HG03135 (cell line): Measurements from ENCODE around the gene CYP4F11.
"Not testable (repeated sequence)": the region's sequence is repeated elsewhere in the genome, so short reads cannot be mapped to it uniquely, and the experiment has no call there.

Experiments used
- ATAC-seq: cut with Tn5 transposase; IDR thresholded peaks from one replicate; pipeline ENCODE4 v1.9.1; 2021; ENCODE audit warnings: mild to moderate bottlenecking, moderate library complexity; ENCODE audit not compliant: unreplicated experiment

Gene CYP4F11

DNA sequence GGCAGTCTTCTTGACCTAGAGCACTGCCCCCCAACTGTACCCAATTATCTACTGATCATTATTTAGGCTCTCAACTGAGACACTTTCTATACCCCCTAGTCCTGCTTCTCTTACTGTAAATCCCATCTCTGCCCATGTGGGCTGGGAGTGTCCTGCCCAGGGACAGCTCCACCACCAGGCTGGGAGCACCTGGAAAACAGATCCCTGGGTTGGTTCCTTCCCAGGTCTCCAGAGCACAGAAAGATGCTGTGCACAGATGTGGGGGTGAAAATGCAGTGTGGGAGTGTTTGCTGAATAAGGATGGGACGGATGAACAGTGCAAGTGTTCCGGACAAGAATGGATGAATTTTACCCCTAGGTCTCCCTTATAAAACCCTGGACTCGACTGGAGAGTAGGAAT lies 49.2 kb downstream of the CYP4F11 start:
- no peak for ATAC-seq

- ATAC-seq, result not testable (repeated sequence)
Measured at GRCh38 chr19:15883329-15883728, 51.0 kb downstream of the CYP4F11 start.

GRCh38 chr19:15874821-15875474 lies 59.4 kb downstream of the CYP4F11 start:
- no peak for ATAC-seq

DNA sequence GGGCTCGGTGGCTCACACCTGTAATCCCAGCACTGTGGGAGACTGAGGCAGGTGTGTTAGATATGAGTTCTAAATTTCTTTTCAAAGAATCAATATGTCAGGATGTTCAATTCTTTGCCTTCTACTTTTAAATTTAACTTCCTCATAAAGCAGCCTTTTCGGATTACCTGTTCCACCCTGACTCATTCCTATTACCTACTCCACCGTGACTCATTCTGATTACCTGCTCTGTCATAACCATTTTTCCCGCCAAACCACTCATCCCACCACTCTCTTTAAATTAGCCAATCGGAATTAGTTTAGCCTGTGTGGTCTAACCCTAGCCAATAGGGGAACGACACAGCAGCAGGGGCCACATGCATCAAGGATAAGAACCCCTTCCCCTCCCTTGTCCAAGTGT lies 60.6 kb downstream of the CYP4F11 start:
- ATAC-seq, result not testable (repeated sequence)

GRCh38 chr19:15871570-15871969 lies 62.8 kb downstream of the CYP4F11 start:
- ATAC-seq, result no peak

DNA sequence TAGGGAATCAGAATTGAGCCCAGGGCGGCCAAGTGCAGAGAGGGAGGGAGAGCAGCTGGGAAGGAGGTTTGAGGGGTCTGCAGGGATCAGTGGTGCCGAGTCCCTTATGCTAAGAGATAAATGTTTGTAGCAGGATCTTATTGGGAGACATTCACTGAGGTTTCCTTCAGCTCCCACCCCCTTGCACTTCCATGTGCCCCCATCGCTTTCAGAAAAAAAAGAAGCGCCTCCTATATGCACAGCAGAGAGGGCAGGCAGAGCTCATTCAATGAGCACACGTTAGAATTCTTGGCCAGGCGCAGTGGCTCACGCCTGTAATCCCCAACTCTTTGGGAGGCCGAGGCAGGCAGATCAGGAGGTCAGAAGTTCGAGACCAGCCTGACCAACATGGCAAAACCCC lies 64.5 kb downstream of the CYP4F11 start:
- no peak for ATAC-seq

DNA sequence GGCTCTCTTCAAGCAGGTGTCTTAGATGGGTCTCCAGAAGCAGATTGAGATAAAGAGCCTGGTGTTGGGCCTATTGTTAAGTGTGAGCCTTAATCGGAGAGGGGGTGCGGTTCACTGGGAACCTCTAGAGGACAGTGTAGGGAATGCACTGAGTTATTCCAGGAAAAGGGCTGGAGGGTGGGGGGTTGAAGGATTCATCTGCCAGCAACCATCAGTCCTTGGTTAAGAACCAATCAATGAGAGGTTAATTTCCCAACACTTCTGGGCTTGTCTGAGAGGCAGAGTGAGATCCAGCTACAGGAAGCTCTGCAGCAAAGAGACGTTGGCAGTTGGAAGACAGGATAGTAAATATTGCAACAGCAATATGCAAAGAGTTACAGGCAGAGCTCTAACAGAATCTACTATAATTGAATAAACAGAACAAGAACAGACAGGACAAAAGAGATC lies 65.2 kb downstream of the CYP4F11 start:
- no peak for ATAC-seq

DNA sequence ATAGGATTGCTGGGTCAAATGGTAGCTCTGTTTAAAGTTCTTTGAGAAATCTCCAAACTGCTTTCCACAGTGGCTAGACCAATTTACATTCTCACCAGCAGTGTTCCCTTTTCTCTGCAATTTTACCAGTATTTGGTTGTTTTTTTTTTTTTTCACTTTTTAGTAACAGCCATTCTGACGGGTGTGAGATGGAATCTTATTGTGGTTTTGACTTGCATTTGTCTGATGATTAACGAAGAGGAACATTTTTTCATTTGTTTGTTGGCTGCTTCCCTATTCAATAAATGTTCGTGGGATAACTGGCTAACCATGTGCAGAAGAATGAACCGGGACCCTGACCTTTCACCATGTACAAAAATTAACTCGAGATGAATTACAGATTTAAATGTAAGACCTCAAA lies 67.7 kb downstream of the CYP4F11 start:
- no peak for ATAC-seq

DNA sequence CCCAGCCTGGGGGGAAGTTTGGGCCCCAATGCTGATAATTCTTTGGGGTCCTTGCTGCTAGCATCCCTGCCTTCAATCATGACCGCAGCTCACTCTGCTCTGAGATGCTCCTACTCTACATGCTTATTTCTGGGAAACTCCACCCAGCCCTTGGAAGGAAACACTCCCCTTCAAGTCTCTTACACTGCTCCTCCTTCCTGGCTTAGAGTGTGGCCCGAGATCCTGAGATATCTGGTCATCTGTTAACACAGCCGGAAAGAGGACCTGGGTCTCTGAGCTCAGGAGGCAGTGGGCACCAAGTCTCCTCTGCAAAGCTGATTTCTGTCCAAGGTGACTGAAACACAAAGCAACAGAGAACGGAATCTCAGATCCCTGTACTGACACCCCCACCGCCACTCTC lies 69.5 kb downstream of the CYP4F11 start:
- ATAC-seq, result no peak

- no peak for ATAC-seq
Measured at GRCh38 chr19:15863272-15863671, 71.1 kb downstream of the CYP4F11 start.

GRCh38 chr19:15862444-15862843 lies 71.9 kb downstream of the CYP4F11 start:
- ATAC-seq, result no peak
